Tibial nerve (tissue), 4 donors: ENCODE data around the gene BHLHE40.

Experiments used
- CTCF ChIP-seq, 5 experiments: fragments of 200-600 bp in 3 of 5; fragments of 450-650 bp in 2 of 5; sonication (generic) in 3 of 5; IDR thresholded peaks; one replicate each; pipeline ENCODE4 v1.5.1; 2016 to 2019; ENCODE audit warnings: antibody characterized with exemption in 5 of 5, mild to moderate bottlenecking in 3 of 5, moderate library complexity in 2 of 5
- EP300 ChIP-seq, 2 donors: sonication (generic); formaldehyde crosslinking; IDR thresholded peaks; one replicate each; pipeline ENCODE4 v1.6.1; 2017; ENCODE audit warnings: antibody characterized with exemption in 2 of 2, mild to moderate bottlenecking in 1 of 2
- POLR2A ChIP-seq, 2 donors: fragments of 450-650 bp; IDR thresholded peaks; one replicate each; pipeline ENCODE4 v1.6.1; 2017; ENCODE audit warnings: antibody characterized with exemption in 2 of 2, mild to moderate bottlenecking in 2 of 2, moderate library complexity in 2 of 2

GRCh38 chr3:4999531-5000184, 20.4 kb downstream of the BHLHE40 start:
- TF ChIP-seq CTCF (IDR thresholded peaks at IDR 0.05): no peak
- TF ChIP-seq POLR2A (IDR thresholded peaks at IDR 0.05): no peak
- TF ChIP-seq EP300 (IDR thresholded peaks at IDR 0.05): no peak
